Left ventricle myocardium inferior (tissue), 1 donor: Measurements from ENCODE around the gene ZNF354C. TPM values are rescaled to one million over a fixed set of nuclear protein-coding genes. Genes with fewer than 3 reads are reported as not detected.

Experiments
- DNase-seq: peaks from one replicate; pipeline ENCODE4 v3.0.0-alpha.2; 2020
- H3K27ac ChIP-seq: fragments of 200-600 bp; replicated peaks from 2 replicates; pipeline ENCODE4 v1.8.0; 2021
- H3K27me3 ChIP-seq: fragments of 200-600 bp; 2 replicates; pipeline ENCODE4 v1.8.0; 2021; ENCODE audit warnings: low read depth
- H3K36me3 ChIP-seq: fragments of 200-600 bp; 2 replicates; pipeline ENCODE4 v1.8.0; 2021
- H3K4me1 ChIP-seq: fragments of 200-600 bp; 2 replicates; pipeline ENCODE4 v1.8.0; 2021
- H3K4me3 ChIP-seq: fragments of 200-600 bp; 2 replicates; pipeline ENCODE4 v1.8.0; 2021; ENCODE audit warnings: mild to moderate bottlenecking, moderate library complexity
- H3K9me3 ChIP-seq: fragments of 200-600 bp; replicated peaks from 2 replicates; pipeline ENCODE4 v1.8.0; 2021
- CTCF ChIP-seq: fragments of 200-600 bp; IDR thresholded peaks from 2 replicates; pipeline ENCODE4 v1.8.0; 2021; ENCODE audit warnings: antibody characterized with exemption, mild to moderate bottlenecking, borderline replicate concordance
- intact Hi-C: fragments of 100-400 bp; cut with micrococcal nuclease; formaldehyde crosslinking; loops from one replicate; pipeline ENCODE4 v1.11.0; 2022
- total RNA-seq: library from RNA; stranded (reverse); fragmentation: NEBNext Ultra II Directional; extraction: Animal tissue kit (Norgen Biotek cat#: 25700); gene quantifications from one replicate; pipeline ENCODE4 v1.2.1, GENCODE V29; 2021
- donor health status: DM: no; HTN: yes; CAD: no; lungs with severe emphysema.

Gene ZNF354C
- total RNA-seq, 1 donor from 2014 or later = 5.2 TPM

DNA sequence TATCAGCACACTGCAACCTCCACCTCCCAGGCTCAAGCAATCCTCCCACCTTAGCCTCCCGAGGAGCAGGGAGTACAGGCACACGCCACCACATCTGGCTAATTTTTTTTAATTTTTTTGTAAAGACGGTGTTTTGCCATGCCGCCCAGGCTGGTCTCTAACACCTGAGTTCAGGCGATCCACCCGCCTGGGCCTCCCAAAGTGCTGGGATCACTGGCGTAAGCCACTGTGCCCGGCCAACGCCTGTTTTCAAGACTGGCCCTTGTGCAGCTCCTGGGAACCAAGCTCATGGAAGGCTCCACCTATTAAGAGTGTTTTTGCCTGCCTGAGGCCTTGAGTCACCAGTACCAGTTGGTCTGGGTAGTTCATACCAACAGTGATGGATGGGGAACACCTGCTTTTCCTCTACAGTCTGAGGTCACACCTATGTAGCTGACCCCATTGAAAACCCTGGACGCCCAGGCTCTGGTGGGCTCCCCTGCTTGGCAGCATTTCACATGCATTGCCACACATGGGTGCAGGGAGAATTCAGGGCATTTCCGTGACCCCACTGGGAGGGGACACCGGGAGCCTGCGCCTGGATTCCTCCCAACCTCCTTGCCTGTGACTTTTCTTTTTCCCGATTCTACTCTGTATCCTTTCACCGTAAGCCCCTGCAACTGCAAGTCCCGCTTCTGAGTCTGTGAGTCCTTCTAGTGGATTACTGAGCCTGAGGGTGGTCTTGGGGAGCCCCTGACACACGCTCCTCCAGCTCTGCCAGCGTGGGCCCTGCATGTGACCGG is 63.5 kb downstream of the ZNF354C start:
- Histone ChIP-seq H3K27me3 (peaks cover 17% of the 10 kb centered on the region), H3K4me1 (no peaks in the 10 kb centered on the region), H3K9me3 (peaks cover 23% of the 10 kb centered on the region), H3K36me3 (peaks cover 5% of the 10 kb centered on the region), H3K27ac (no peak overlapping the region), H3K4me3 (no peak overlapping the region)
- no peak for TF ChIP-seq CTCF
- intact Hi-C loops = no loop called here
- no peak for DNase-seq

DNA sequence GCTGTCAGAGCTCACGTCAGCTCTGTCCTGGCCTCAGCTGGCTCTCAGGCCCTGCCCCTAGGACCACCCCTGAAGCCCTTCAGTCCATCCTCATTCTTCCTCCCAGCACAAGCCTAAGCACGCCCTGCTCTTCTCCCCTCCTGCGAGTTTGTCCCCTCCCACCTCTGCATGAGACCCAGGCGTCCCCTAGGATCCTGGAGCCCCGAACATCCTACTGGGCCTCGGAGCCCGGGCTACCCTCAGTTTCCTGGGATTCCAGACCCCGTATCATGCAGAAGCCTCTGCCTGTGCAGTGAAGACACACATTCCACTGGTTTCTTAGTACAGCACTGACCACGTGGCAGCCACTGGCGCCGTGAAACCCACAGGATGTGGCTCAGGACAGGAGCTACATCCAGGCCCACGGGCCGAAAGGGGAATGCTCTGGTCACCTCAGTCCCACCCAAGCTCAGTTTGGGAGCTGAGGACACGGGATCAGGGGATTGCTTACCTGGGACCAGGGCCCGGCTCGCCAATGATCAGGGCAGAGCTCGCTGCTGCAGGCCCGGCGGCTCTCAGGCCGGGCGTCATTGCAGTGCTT is 64.2 kb downstream of the ZNF354C start:
- no peak overlapping the region for H3K4me3 ChIP-seq
- no peak for TF ChIP-seq CTCF
- intact Hi-C loops = no loop called here
- no peak overlapping the region for H3K27ac ChIP-seq
- H3K9me3 ChIP-seq = peaks cover 18% of the 10 kb centered on the region
- H3K4me1 ChIP-seq = no peaks in the 10 kb centered on the region
- H3K27me3 ChIP-seq = peaks cover 17% of the 10 kb centered on the region
- H3K36me3 ChIP-seq = peaks cover 5% of the 10 kb centered on the region
- no peak for DNase-seq

GRCh38 chr5:179124853-179125788 is 64.9 kb downstream of the ZNF354C start:
- intact Hi-C loops = no loop called here
- H3K9me3 ChIP-seq = peaks cover 18% of the 10 kb centered on the region
- H3K27ac ChIP-seq = no peak overlapping the region
- peaks cover 17% of the 10 kb centered on the region for H3K27me3 ChIP-seq
- no peak for TF ChIP-seq CTCF
- H3K4me1 ChIP-seq = no peaks in the 10 kb centered on the region
- no peak for DNase-seq
- no peak overlapping the region for H3K4me3 ChIP-seq
- peaks cover 5% of the 10 kb centered on the region for H3K36me3 ChIP-seq

DNA sequence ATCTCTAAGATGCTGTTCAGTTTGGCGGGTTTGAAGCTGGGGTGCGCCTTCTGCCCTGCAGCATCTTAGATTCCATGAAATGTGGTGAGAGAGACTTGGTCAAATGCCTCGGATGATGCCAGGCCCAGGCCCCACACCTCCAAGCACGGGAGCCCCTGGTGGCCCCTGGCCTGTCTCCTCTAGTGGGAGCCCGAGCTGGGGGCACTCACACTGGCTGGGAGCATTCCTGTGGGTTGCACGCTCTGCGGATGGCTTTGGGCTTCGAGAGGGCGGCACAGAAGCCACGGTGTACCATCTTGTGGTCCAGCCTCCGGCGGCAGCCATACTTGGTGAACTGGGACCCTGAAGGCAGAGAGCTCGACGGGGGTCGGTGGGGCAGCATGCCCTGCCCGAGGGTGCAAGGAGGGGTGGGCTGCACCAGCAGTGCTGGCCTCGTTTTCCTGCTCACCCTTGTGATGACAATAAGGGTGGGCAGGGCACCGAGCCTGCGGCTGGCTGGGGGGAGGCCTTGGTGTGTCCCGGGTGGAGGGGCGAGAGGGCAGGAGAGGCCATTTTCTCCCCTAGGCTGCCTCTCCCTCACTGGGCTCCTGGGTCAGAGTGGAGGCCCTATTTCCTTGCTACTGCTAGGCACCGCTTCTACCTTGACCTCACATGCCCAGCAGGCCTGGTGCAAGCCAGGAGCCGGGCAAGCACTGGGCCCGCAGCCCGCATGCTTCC is 65.8 kb downstream of the ZNF354C start:
- no peak overlapping the region for H3K27ac ChIP-seq
- intact Hi-C loops = no loop called here
- H3K27me3 ChIP-seq = peaks cover 15% of the 10 kb centered on the region
- no peaks in the 10 kb centered on the region for H3K4me1 ChIP-seq
- DNase-seq = no peak
- peaks cover 11% of the 10 kb centered on the region for H3K9me3 ChIP-seq
- H3K4me3 ChIP-seq = no peak overlapping the region
- peaks cover under 1% of the 10 kb centered on the region for H3K36me3 ChIP-seq
- no peak for TF ChIP-seq CTCF

- Histone ChIP-seq H3K4me1 (no peaks in the 10 kb centered on the region), H3K4me3 (no peak overlapping the region), H3K36me3 (no peaks in the 10 kb centered on the region), H3K27me3 (peaks cover 10% of the 10 kb centered on the region), H3K27ac (no peak overlapping the region), H3K9me3 (peaks cover 6% of the 10 kb centered on the region)
- intact Hi-C loops = no loop called here
- DNase-seq = no peak
- TF ChIP-seq CTCF = no peak
Observed at GRCh38 chr5:179126506-179126991, 66.4 kb downstream of the ZNF354C start.
